ENCODE results near the gene OCA2.

Gene OCA2

GRCh38 chr15:27847775-27848710, 251.1 kb downstream of the OCA2 start:
- H3K4me3 ChIP-seq (ENCODE audit: low read depth, low read length) = no peak overlapping the region
- in situ Hi-C loops (cut with HindIII; ENCODE audit: low sequenced_read_pairs) = no loop called here
- no peak for DNase-seq (ENCODE audit: low read depth, low spot score)
- no peak for TF ChIP-seq CTCF (IDR thresholded peaks at IDR 0.05; ENCODE audit: low read depth, low read length)

DNA sequence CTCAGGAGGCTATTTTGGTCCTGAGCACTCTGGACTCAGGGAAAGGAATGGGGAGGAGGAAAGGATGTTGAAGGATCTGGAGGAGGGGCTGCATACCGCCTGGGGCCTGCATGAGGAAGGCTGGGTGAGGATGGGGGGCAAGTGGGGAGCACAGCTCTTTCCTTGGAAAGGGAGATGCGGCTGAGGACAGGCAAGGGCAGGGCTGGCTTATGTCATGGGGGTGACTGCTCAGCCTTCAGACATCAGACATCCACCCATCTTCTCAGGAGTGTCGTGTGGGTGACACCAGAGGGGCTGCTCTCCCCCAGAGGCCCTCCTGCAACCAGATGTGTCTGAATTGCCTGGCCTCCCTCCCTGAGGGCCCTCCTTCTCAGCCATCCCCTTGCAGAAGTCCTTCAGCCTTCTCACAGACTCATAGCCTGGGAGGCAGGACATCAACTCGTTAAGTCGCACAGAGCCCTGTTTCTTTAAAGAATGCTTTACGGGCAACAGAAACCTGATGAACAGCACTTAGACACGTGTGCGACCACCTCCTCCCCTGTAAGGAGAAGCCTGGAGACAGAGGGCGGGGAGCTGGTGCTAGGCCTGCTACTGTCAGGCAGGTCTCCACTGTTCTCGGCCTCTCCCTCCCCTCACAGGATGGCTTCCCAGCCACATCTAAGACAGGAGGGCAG, 252.3 kb downstream of the OCA2 start:
- no peak overlapping the region for H3K4me3 ChIP-seq (ENCODE audit: low read depth, low read length)
- no peak for DNase-seq (ENCODE audit: low read depth, low spot score)
- in situ Hi-C loops (cut with HindIII; ENCODE audit: low sequenced_read_pairs) = no loop called here
- TF ChIP-seq CTCF (IDR thresholded peaks at IDR 0.05; ENCODE audit: low read depth, low read length) = no peak

GRCh38 chr15:27845535-27846369, 253.4 kb downstream of the OCA2 start:
- in situ Hi-C loops (cut with HindIII; ENCODE audit: low sequenced_read_pairs) = no loop called here
- DNase-seq (ENCODE audit: low read depth, low spot score) = no peak
- no peak overlapping the region for H3K4me3 ChIP-seq (ENCODE audit: low read depth, low read length)
- no peak for TF ChIP-seq CTCF (IDR thresholded peaks at IDR 0.05; ENCODE audit: low read depth, low read length)

GRCh38 chr15:27844018-27844666, 255.0 kb downstream of the OCA2 start:
- in situ Hi-C loops (cut with HindIII; ENCODE audit: low sequenced_read_pairs) = no loop called here
- DNase-seq (ENCODE audit: low read depth, low spot score) = peak; percentile 87

GRCh38 chr15:27843146-27843545, 256.0 kb downstream of the OCA2 start:
- in situ Hi-C loops (cut with HindIII; ENCODE audit: low sequenced_read_pairs) = no loop called here
- no peak overlapping the region for H3K4me3 ChIP-seq (ENCODE audit: low read depth, low read length)
- no peak for DNase-seq (ENCODE audit: low read depth, low spot score)
- TF ChIP-seq CTCF (IDR thresholded peaks at IDR 0.05; ENCODE audit: low read depth, low read length) = no peak

More at GRCh38 chr15:27844018-27844666, 255.0 kb downstream of the OCA2 start:
- no peak overlapping the region for H3K4me3 ChIP-seq (ENCODE audit: low read depth, low read length)
- peak; percentile 14 for TF ChIP-seq CTCF (IDR thresholded peaks at IDR 0.05; ENCODE audit: low read depth, low read length)

- TF ChIP-seq CTCF (IDR thresholded peaks at IDR 0.05; ENCODE audit: low read depth, low read length) = no peak
- no peak for DNase-seq (ENCODE audit: low read depth, low spot score)
- in situ Hi-C loops (cut with HindIII; ENCODE audit: low sequenced_read_pairs) = no loop called here
- H3K4me3 ChIP-seq (ENCODE audit: low read depth, low read length) = no peak overlapping the region
These were observed 256.6 kb downstream of the OCA2 start for GRCh38 chr15:27842526-27842925.
